GM18873 (cell line): ENCODE data around the gene RLN2.

Experiments used
- ATAC-seq: cut with Tn5 transposase; IDR thresholded peaks from one replicate; pipeline ENCODE4 v1.9.1; 2021; ENCODE audit warnings: mild to moderate bottlenecking, moderate library complexity, moderate number of reproducible peaks; ENCODE audit not compliant: unreplicated experiment, low FRiP score

Gene RLN2

DNA sequence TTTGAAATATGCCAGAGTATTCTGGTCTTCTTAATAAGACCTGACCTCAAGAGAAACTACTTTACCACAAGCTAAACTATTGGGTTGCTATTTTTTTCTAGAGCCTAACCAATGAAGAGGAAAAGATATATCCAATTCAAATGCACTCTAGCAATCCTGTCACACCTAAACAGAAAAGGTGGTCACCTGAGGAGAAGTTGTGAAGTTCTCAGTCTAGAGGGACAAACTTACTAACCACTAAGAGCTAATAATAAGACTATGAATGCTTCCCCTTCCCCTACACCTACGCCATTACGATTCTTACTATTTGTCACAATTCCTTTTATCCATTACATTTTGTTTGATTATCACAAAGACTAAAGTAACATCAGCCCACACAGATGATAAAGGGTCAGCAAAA is 29.7 kb downstream of the RLN2 start:
- no peak for ATAC-seq

DNA sequence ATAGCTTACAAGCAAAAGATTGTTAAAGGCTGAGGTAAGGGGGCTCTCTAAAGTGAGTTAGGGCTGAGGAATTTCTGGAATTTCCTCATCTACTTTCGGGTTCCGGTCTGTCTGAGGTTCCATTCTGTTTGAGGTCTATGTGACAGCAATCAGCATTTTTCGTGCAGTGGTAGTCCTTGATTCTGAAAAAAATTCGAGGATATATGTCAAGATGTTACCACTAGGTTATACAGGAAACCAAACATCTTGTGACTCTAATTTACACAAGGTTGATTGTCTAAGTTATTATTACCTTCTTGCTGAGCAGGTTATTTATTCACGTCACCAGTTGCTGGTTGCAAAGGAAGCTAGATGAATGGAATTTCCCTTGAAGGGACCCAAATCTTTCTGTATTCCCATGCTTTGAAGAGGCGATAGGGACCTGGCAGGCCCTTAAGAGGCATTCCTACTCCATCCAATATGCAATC is 35.2 kb downstream of the RLN2 start:
- no peak for ATAC-seq

DNA sequence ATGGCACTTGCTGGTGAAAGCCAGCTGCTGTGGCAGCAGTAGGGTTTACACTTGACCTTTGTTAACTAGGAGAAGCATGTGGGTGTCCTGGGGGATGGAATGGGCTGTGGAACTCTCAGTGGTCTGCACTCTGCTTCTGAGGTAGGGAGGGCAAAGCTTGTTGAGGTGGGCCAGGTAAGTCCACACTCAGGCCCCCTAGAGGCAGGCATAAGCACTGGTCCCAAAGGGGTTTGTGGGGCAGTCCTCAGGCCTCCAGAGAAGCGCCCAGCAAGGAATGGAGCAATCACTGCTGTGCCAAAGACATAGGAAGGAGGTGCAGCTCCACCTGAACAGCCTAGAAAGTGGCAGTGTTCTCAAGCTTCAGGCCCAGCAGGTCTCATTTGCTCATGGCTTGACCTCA is 38.6 kb downstream of the RLN2 start:
- ATAC-seq, result no peak

DNA sequence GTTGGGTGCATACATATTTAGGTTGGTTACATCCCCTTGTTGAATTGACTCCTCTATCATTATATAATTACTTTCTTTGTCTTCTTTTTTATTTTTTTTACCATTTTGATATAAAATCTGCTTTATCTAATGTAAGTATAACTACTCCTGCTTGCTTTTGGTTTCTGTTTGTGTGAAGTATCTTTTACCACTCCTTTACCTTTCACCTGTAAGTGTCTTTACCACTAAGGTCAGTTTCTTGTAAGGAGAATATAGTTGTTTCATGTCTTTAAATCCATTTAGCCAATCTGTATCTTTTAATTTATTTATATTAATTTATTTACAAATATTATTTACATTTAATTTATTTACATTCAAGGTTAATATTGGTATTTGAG is 40.3 kb downstream of the RLN2 start:
- ATAC-seq, result no peak

DNA sequence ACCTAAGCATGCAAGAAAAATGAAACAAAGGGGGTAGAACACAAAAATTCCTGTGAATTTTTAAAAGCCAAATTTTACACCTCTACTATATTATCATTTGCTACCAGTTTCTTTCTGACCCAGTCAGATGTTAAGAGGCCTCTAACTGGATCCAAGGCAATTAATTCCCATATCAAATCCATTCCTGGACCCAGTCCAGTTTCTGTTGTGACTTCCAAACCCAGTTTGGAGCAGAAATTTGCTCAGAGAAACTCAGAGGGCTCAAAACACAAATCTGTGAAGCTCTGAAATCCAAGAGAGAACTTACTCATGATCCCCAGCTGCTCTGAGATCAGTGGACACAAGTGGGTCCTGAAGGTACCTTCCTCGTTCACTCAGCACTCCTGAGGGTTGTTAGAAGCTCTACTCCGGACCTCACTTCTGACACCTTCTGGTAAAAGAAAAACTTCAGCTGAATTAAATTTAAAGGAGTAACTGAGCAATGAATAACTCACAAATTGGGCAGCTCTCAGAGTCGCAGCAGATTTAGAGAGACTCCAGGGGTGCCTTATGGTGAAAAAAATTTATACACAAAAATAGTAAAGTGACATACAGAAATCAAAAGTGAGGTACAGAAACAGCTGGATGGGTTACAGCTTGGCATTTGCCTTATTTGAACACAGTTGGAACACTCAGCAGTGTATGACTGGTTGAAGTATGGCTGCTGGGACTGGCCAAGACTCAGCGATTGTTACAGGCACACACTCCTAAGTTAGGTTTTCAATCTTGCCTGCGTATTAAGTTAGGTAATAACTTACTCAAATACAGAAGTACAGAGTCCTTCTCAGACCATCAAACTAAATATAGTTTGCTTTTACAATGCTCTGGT is 40.9 kb downstream of the RLN2 start:
- ATAC-seq, result no peak
